ENCODE data around the gene CISH.

The CISH gene

DNA sequence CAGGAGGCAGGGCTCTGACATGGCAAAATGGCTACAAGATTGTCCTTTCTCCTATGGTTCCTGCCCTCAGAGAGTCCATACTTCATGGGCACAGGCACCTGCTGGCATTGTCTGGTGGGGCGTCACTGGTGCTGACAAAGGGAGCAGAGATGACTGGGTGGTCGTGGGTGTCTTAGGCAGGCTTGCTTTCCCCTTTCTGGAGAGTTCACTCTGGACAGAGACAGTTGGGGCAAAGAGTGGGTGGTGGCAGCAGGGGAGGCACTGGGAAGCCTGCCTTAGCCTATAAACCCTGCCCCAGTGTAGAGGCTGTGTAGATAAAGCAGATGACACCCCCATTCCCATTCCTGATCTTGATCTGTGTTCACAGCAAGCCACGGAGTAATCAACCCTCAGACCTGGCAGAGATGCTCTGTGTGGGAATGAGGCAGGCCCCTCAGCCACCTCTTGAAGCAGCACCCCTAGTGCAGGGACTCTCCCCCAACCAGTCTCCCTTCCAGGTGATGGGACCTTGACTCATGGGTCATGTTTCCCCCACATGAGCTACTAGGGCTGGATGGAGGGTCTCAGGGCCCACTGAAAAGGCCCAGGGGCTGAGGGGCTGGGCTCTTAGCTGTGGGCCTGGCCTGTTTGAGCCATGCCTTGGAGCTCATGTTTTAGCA is 42.5 kb upstream of the CISH start:
- Histone ChIP-seq H3K36me3 (ENCODE audit: control insufficient read depth, insufficient read depth, low read length) (no peaks in the 10 kb centered on the region), H3K4me3 (ENCODE audit: low read depth, low read length) (no peak overlapping the region), H3K4me2 (ENCODE audit: low read length) (no peak overlapping the region), H3K4me1 (peaks cover 6% of the 10 kb centered on the region), H3K9ac (no peak overlapping the region), H3K27ac (no peak overlapping the region), H3K79me2 (no peaks in the 10 kb centered on the region), H3K9me3 (ENCODE audit: control insufficient read depth, low read length) (no peaks in the 10 kb centered on the region), H2AFZ (no peak overlapping the region), H3K27me3 (ENCODE audit: control insufficient read depth, insufficient read depth, low read length) (no peaks in the 10 kb centered on the region)
- TF ChIP-seq, protein P1, sequence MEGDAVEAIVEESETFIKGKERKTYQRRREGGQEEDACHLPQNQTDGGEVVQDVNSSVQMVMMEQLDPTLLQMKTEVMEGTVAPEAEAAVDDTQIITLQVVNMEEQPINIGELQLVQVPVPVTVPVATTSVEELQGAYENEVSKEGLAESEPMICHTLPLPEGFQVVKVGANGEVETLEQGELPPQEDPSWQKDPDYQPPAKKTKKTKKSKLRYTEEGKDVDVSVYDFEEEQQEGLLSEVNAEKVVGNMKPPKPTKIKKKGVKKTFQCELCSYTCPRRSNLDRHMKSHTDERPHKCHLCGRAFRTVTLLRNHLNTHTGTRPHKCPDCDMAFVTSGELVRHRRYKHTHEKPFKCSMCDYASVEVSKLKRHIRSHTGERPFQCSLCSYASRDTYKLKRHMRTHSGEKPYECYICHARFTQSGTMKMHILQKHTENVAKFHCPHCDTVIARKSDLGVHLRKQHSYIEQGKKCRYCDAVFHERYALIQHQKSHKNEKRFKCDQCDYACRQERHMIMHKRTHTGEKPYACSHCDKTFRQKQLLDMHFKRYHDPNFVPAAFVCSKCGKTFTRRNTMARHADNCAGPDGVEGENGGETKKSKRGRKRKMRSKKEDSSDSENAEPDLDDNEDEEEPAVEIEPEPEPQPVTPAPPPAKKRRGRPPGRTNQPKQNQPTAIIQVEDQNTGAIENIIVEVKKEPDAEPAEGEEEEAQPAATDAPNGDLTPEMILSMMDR (IDR thresholded peaks at IDR 0.05), result no peak

DNA sequence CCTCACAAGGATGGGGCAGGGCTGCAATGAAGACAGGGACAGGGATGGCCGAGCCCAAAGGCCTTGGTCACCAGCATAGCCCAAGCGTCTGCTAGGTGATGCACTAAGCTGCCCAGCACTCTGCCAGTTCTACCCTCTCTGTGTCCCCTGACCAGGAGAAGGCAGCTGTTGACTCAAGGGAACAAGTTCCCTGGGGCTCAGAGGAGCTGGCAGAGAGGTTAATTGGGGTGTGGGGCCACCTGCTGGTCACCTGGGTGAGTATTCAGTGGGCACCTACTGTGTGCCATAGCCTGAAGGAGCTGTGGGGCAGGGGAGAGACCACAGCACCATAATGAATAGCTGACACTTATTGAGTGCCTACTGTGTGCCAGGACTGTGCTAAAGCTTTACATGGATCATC is 41.1 kb upstream of the CISH start:
- no peaks in the 10 kb centered on the region for H3K36me3 ChIP-seq (ENCODE audit: control insufficient read depth, insufficient read depth, low read length)
- TF ChIP-seq, protein P1 (IDR thresholded peaks at IDR 0.05), result peak; percentile 42
- no peak overlapping the region for H3K27ac ChIP-seq
- no peak overlapping the region for H3K4me3 ChIP-seq (ENCODE audit: low read depth, low read length)
- H2AFZ ChIP-seq, result no peak overlapping the region
- H3K4me1 ChIP-seq, result peaks cover 6% of the 10 kb centered on the region
- H3K27me3 ChIP-seq (ENCODE audit: control insufficient read depth, insufficient read depth, low read length), result no peaks in the 10 kb centered on the region
- H3K9ac ChIP-seq, result no peak overlapping the region
- no peaks in the 10 kb centered on the region for H3K79me2 ChIP-seq
- H3K9me3 ChIP-seq (ENCODE audit: control insufficient read depth, low read length), result no peaks in the 10 kb centered on the region
- H3K4me2 ChIP-seq (ENCODE audit: low read length), result no peak overlapping the region

DNA sequence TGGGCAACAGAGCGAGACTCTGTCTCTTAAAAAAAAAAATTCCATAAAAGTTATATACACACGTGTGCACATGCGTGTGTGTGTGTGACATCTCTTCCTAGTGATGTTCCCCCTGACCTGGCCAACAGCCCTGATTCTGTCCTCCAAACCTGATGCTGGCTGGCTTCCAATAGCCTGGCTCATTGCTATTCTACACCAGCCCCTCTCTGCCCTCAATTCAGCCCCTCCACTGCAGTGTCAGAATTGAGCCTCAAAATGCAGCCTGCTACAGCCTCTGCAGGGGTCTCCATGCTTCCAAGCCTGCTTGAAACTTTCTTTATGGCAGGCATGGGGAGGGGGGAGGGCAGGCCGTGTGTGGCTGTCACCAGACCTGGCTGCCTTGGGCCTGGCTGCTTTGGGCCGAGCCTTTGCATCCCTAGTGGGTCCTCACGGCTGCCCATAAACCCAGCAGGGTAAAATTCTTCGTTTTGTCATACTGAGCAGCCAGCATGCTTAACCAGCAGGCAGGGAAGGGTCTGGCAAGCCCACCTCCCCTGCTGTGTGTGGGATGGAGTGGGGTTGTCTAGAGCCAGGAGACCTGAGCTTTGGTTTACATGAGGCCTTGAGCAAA is 40.5 kb upstream of the CISH start:
- Histone ChIP-seq H3K4me1 (peaks cover 6% of the 10 kb centered on the region), H3K9me3 (ENCODE audit: control insufficient read depth, low read length) (no peaks in the 10 kb centered on the region), H3K9ac (no peak overlapping the region), H2AFZ (no peak overlapping the region), H3K27me3 (ENCODE audit: control insufficient read depth, insufficient read depth, low read length) (no peaks in the 10 kb centered on the region), H3K79me2 (no peaks in the 10 kb centered on the region), H3K27ac (no peak overlapping the region), H3K4me3 (ENCODE audit: low read depth, low read length) (no peak overlapping the region), H3K36me3 (ENCODE audit: control insufficient read depth, insufficient read depth, low read length) (no peaks in the 10 kb centered on the region), H3K4me2 (ENCODE audit: low read length) (no peak overlapping the region)
- TF ChIP-seq, protein P1 (IDR thresholded peaks at IDR 0.05), result no peak

DNA sequence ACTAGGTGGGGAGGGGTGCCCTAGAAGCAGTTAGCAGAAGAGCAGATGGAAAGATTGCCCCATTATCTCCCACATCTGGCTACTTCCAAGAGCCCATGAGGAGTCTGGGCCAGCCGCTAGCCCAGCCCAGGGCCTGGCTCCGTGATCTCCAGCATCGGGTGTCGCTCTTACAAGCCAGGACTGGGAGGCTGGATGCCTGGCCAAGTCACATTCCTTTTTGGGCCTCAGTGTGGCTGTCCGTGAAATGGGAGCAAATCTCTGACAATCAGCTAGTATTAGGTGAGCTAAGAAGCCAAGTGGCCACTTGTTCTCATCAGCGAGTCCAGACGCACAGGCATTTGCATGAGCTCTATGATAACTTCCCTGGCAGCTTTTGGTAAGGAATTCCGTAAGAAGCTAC is 39.9 kb upstream of the CISH start:
- H3K4me3 ChIP-seq (ENCODE audit: low read depth, low read length), result no peak overlapping the region
- no peaks in the 10 kb centered on the region for H3K27me3 ChIP-seq (ENCODE audit: control insufficient read depth, insufficient read depth, low read length)
- TF ChIP-seq, protein P1 (IDR thresholded peaks at IDR 0.05), result no peak
- no peaks in the 10 kb centered on the region for H3K36me3 ChIP-seq (ENCODE audit: control insufficient read depth, insufficient read depth, low read length)
- no peak overlapping the region for H3K27ac ChIP-seq
- no peak overlapping the region for H3K9ac ChIP-seq
- H3K79me2 ChIP-seq, result no peaks in the 10 kb centered on the region
- H3K4me2 ChIP-seq (ENCODE audit: low read length), result no peak overlapping the region
- no peaks in the 10 kb centered on the region for H3K9me3 ChIP-seq (ENCODE audit: control insufficient read depth, low read length)
- H3K4me1 ChIP-seq, result peaks cover 3% of the 10 kb centered on the region
- no peak overlapping the region for H2AFZ ChIP-seq

DNA sequence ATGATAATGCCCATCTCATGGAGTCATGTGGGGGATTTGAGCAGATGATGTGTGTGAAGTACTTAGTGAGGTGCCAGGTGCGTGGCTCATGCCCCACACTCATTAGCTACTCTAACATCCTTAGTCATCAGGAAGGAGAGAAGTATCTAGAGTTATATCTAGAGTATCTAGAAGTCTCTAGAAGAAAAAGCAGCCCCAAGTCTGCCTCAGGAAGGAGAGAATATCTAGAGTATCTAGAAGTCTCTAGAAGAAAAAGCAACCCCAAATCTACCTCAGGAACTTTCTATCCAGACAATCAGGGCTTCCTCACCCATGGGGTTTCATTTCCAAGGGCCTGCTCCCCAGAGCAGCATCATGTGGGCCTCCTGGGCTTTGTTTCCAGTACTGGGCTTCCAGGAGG is 38.4 kb upstream of the CISH start:
- Histone ChIP-seq H3K27ac (no peak overlapping the region), H3K9ac (no peak overlapping the region), H2AFZ (no peak overlapping the region)

More for the DNA sequence above, 38.4 kb upstream of the CISH start:
- Histone ChIP-seq H3K27me3 (ENCODE audit: control insufficient read depth, insufficient read depth, low read length) (no peaks in the 10 kb centered on the region), H3K9me3 (ENCODE audit: control insufficient read depth, low read length) (no peaks in the 10 kb centered on the region), H3K79me2 (no peaks in the 10 kb centered on the region), H3K4me1 (no peaks in the 10 kb centered on the region), H3K36me3 (ENCODE audit: control insufficient read depth, insufficient read depth, low read length) (no peaks in the 10 kb centered on the region), H3K4me3 (ENCODE audit: low read depth, low read length) (no peak overlapping the region), H3K4me2 (ENCODE audit: low read length) (no peak overlapping the region)
- TF ChIP-seq, protein P1 (IDR thresholded peaks at IDR 0.05), result no peak
